ENCODE measurements around the gene PITPNC1.
"Not testable (repeated sequence)": the region's sequence is repeated elsewhere in the genome, so short reads cannot be mapped to it uniquely, and the experiment has no call there.

PITPNC1 gene

GRCh38 chr17:67707442-67707841, 330.4 kb downstream of the PITPNC1 start:
- FAIRE-seq = no peak

GRCh38 chr17:67708378-67708777, 331.3 kb downstream of the PITPNC1 start:
- no peak for FAIRE-seq

GRCh38 chr17:67711916-67712315, 334.8 kb downstream of the PITPNC1 start:
- FAIRE-seq = no peak

GRCh38 chr17:67712375-67712774, 335.3 kb downstream of the PITPNC1 start:
- FAIRE-seq = no peak

GRCh38 chr17:67713169-67713568, 336.1 kb downstream of the PITPNC1 start:
- no peak for FAIRE-seq

- no peak for FAIRE-seq
Measured at GRCh38 chr17:67716405-67716798, 339.3 kb downstream of the PITPNC1 start.

GRCh38 chr17:67717192-67717623, 340.1 kb downstream of the PITPNC1 start:
- FAIRE-seq = no peak

GRCh38 chr17:67717624-67718324, 340.7 kb downstream of the PITPNC1 start, which contains the start of gene NOL11:
Gene NOL11, plus strand, starts transcription at chr17:67717936. Its CDS starts 12 bp downstream, at chr17:67717948.
- FAIRE-seq = peak; percentile 98

GRCh38 chr17:67718325-67718941, 341.4 kb downstream of the PITPNC1 start:
- FAIRE-seq = no peak

GRCh38 chr17:67725373-67725791, 348.3 kb downstream of the PITPNC1 start:
- no peak for FAIRE-seq

- no peak for FAIRE-seq
Measured at GRCh38 chr17:67725807-67726206, 348.7 kb downstream of the PITPNC1 start.

- FAIRE-seq = not testable (repeated sequence)
Measured at GRCh38 chr17:67727152-67728039, 350.3 kb downstream of the PITPNC1 start.

- no peak for FAIRE-seq
Measured at GRCh38 chr17:67729903-67730302, 352.8 kb downstream of the PITPNC1 start.

- FAIRE-seq = no peak
Measured at GRCh38 chr17:67730731-67731130, 353.6 kb downstream of the PITPNC1 start.

GRCh38 chr17:67733449-67733848, 356.4 kb downstream of the PITPNC1 start:
- FAIRE-seq = no peak

GRCh38 chr17:67737145-67737544, 360.1 kb downstream of the PITPNC1 start:
- no peak for FAIRE-seq

GRCh38 chr17:67742025-67742424, 364.9 kb downstream of the PITPNC1 start:
- FAIRE-seq = no peak

All from A204.1 (cell line).